ENCODE data around the gene CNIH3.

Gene CNIH3

DNA sequence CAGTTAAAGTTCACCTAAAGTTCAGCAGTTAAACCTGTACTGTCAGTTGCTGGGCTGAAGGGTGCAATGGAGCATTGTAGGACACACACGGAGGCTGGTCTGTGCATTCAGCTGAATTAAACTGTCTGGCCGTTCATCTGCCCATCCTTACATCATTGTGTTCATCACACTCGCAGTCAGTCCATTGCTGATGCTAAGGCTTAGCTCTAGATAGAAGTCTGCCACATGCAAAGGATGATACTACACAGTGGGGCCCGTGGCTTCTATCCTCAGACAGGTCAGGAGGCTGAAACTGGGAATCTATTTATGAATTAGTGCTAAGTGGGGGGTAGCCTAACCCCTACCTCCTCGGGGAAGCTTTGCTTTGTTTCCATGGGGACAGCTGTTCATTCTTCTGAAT lies 60.4 kb downstream of the CNIH3 start:
- Histone ChIP-seq H3K4me3 (ENCODE audit: low read depth in 1 of 2, low read length in 2 of 2) (no peak overlapping the region), H3K27ac (ENCODE audit: low read length) (no peak overlapping the region), H2AFZ (ENCODE audit: low read depth, low read length) (no peak overlapping the region), H3K79me2 (ENCODE audit: insufficient read depth, low read length) (no peaks in the 10 kb centered on the region), H3K27me3 (ENCODE audit: insufficient read depth, low read length, poor library complexity) (no peaks in the 10 kb centered on the region), H3K9ac (ENCODE audit: low read depth, low read length) (no peak overlapping the region), H3K4me2 (ENCODE audit: insufficient read depth, low read length) (no peak overlapping the region), H4K20me1 (ENCODE audit: insufficient read depth, low read length) (no peaks in the 10 kb centered on the region), H3K36me3 (ENCODE audit: insufficient read depth, low read length) (peaks cover 2% of the 10 kb centered on the region; the same call in 1 of the 2 replicates), H3K4me1 (ENCODE audit: insufficient read depth, low read length) (no peaks in the 10 kb centered on the region), H3K9me3 (ENCODE audit: insufficient read depth, low read length, severe bottlenecking) (no peaks in the 10 kb centered on the region)
- DNase-seq (no peak), ATAC-seq (ENCODE audit: insufficient read depth, low read depth) (no peak)
- TF ChIP-seq EZH2 (IDR thresholded peaks at IDR 0.05; ENCODE audit: borderline replicate concordance, low read depth, low read length, severe bottlenecking) (no peak), CTCF (IDR thresholded peaks at IDR 0.05; ENCODE audit: borderline replicate concordance, extremely low read depth, low read length, poor library complexity, severe bottlenecking) (no peak)

DNA sequence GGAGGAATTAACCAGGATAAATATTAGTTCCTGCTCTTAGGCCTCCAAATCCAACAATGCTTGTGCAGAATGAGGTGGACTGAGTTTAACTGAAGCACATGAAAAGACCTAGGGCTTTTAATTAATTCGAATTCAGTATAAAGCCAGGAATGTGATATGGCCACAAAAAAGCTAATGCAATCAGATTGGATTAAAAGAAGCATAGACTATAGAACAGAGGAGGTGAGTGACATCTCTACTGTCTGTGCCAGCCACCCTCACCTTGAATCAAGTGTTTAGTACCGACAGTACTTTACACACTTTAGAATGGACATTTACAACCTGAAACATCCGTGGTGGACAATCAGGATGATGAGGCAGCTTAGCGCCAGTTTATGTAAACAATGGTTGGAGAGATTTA lies 62.1 kb downstream of the CNIH3 start:
- Histone ChIP-seq H3K4me1 (ENCODE audit: insufficient read depth, low read length) (no peaks in the 10 kb centered on the region), H3K27ac (ENCODE audit: low read length) (no peak overlapping the region), H3K9ac (ENCODE audit: low read depth, low read length) (no peak overlapping the region), H3K4me2 (ENCODE audit: insufficient read depth, low read length) (no peak overlapping the region), H2AFZ (ENCODE audit: low read depth, low read length) (no peak overlapping the region), H3K4me3 (ENCODE audit: low read depth in 1 of 2, low read length in 2 of 2) (no peak overlapping the region), H3K27me3 (ENCODE audit: insufficient read depth, low read length, poor library complexity) (no peaks in the 10 kb centered on the region), H3K36me3 (ENCODE audit: insufficient read depth, low read length) (peaks cover 5% of the 10 kb centered on the region; the same call in 1 of the 2 replicates), H4K20me1 (ENCODE audit: insufficient read depth, low read length) (no peaks in the 10 kb centered on the region), H3K79me2 (ENCODE audit: insufficient read depth, low read length) (no peaks in the 10 kb centered on the region), H3K9me3 (ENCODE audit: insufficient read depth, low read length, severe bottlenecking) (no peaks in the 10 kb centered on the region)
- DNase-seq (no peak), ATAC-seq (ENCODE audit: insufficient read depth, low read depth) (no peak)
- no peak for TF ChIP-seq EZH2 (IDR thresholded peaks at IDR 0.05; ENCODE audit: borderline replicate concordance, low read depth, low read length, severe bottlenecking)
- no peak for TF ChIP-seq CTCF (IDR thresholded peaks at IDR 0.05; ENCODE audit: borderline replicate concordance, extremely low read depth, low read length, poor library complexity, severe bottlenecking)

GRCh38 chr1:224679606-224680005 lies 63.5 kb downstream of the CNIH3 start:
- no peak overlapping the region for H2AFZ ChIP-seq (ENCODE audit: low read depth, low read length)
- H3K79me2 ChIP-seq (ENCODE audit: insufficient read depth, low read length): no peaks in the 10 kb centered on the region
- TF ChIP-seq CTCF (IDR thresholded peaks at IDR 0.05; ENCODE audit: borderline replicate concordance, extremely low read depth, low read length, poor library complexity, severe bottlenecking): no peak
- no peak for TF ChIP-seq EZH2 (IDR thresholded peaks at IDR 0.05; ENCODE audit: borderline replicate concordance, low read depth, low read length, severe bottlenecking)
- H3K27me3 ChIP-seq (ENCODE audit: insufficient read depth, low read length, poor library complexity): no peaks in the 10 kb centered on the region
- no peaks in the 10 kb centered on the region for H3K9me3 ChIP-seq (ENCODE audit: insufficient read depth, low read length, severe bottlenecking)
- H3K27ac ChIP-seq (ENCODE audit: low read length): no peak overlapping the region
- DNase-seq (no peak), ATAC-seq (ENCODE audit: insufficient read depth, low read depth) (no peak)
- H3K36me3 ChIP-seq (ENCODE audit: insufficient read depth, low read length): peaks cover 8% of the 10 kb centered on the region; the same call in 1 of the 2 replicates
- H3K4me1 ChIP-seq (ENCODE audit: insufficient read depth, low read length): no peaks in the 10 kb centered on the region
- no peak overlapping the region for H3K4me3 ChIP-seq (ENCODE audit: low read depth in 1 of 2, low read length in 2 of 2)
- no peak overlapping the region for H3K4me2 ChIP-seq (ENCODE audit: insufficient read depth, low read length)
- no peaks in the 10 kb centered on the region for H4K20me1 ChIP-seq (ENCODE audit: insufficient read depth, low read length)
- H3K9ac ChIP-seq (ENCODE audit: low read depth, low read length): no peak overlapping the region

- no peaks in the 10 kb centered on the region for H4K20me1 ChIP-seq (ENCODE audit: insufficient read depth, low read length)
- no peaks in the 10 kb centered on the region for H3K27me3 ChIP-seq (ENCODE audit: insufficient read depth, low read length, poor library complexity)
- H3K4me3 ChIP-seq (ENCODE audit: low read depth in 1 of 2, low read length in 2 of 2): no peak overlapping the region
- H2AFZ ChIP-seq (ENCODE audit: low read depth, low read length): no peak overlapping the region
- no peak for ATAC-seq (ENCODE audit: insufficient read depth, low read depth)
- no peak for DNase-seq
- TF ChIP-seq CTCF (IDR thresholded peaks at IDR 0.05; ENCODE audit: borderline replicate concordance, extremely low read depth, low read length, poor library complexity, severe bottlenecking) (no peak), EZH2 (IDR thresholded peaks at IDR 0.05; ENCODE audit: borderline replicate concordance, low read depth, low read length, severe bottlenecking) (no peak)
- no peak overlapping the region for H3K4me2 ChIP-seq (ENCODE audit: insufficient read depth, low read length)
- no peaks in the 10 kb centered on the region for H3K9me3 ChIP-seq (ENCODE audit: insufficient read depth, low read length, severe bottlenecking)
- peaks cover 8% of the 10 kb centered on the region; the same call in 1 of the 2 replicates for H3K36me3 ChIP-seq (ENCODE audit: insufficient read depth, low read length)
- H3K27ac ChIP-seq (ENCODE audit: low read length): no peak overlapping the region
- H3K4me1 ChIP-seq (ENCODE audit: insufficient read depth, low read length): no peaks in the 10 kb centered on the region
- H3K79me2 ChIP-seq (ENCODE audit: insufficient read depth, low read length): no peaks in the 10 kb centered on the region
- H3K9ac ChIP-seq (ENCODE audit: low read depth, low read length): no peak overlapping the region
Observed at GRCh38 chr1:224681816-224682215, 65.7 kb downstream of the CNIH3 start.

All from DND-41 (cell line).